ENCODE results near the gene SLC9A8.
"Not testable (repeated sequence)": the region's sequence is repeated elsewhere in the genome, so short reads cannot be mapped to it uniquely, and the experiment has no call there.

Gene SLC9A8

GRCh38 chr20:49812507-49813304 lies at the start of gene SLC9A8:
Gene SLC9A8 (plus strand): TSS chr20:49812828. CDS start chr20:49812923, 95 bp downstream.
- peak; percentile 63 for DNase-seq

- no peak for DNase-seq
These were observed 49.5 kb upstream of the SLC9A8 start for GRCh38 chr20:49762940-49763766.

DNA sequence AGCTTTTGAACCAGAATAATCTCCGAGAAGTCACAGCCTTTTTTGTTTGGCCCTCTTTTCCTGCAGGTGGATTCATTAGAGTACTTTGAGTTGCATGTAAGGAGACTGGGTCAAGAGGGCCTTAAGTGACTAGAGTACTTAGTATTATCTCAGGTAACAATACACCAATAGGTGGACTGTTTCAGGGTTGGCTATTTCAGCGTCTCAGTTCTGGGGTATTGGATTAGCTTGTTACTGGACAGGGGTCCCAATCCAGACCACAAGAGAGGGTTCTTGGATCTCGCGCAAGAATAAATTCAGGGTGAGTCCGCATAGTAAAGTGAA lies 47.3 kb upstream of the SLC9A8 start:
- no peak for DNase-seq

- DNase-seq: no peak
These were observed 46.6 kb upstream of the SLC9A8 start for GRCh38 chr20:49765846-49766541.

GRCh38 chr20:49766979-49767521 lies 45.6 kb upstream of the SLC9A8 start:
- no peak for DNase-seq

GRCh38 chr20:49768204-49769047 lies 44.2 kb upstream of the SLC9A8 start:
- DNase-seq: no peak

- DNase-seq: no peak
These were observed 43.5 kb upstream of the SLC9A8 start for GRCh38 chr20:49769048-49769581.

DNA sequence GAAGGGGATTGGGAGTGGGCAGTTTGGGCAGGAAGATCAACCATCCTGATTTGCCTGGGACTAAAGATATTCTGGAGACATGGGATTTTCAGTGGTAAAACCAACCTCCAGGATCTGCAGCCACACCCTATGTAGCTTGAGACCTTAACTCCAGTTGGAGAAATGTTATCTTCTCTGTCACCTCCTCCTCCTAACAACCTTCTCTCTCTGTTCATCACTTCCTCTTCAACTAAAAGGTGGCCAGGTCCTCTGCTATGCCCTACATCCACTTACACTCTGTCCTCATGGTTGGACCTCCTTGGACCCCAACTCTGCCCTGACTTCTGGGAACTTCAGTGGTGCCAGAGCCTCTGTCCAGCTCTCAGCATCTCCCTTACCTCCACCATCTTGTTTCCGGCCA lies 42.0 kb upstream of the SLC9A8 start:
- DNase-seq: no peak

DNA sequence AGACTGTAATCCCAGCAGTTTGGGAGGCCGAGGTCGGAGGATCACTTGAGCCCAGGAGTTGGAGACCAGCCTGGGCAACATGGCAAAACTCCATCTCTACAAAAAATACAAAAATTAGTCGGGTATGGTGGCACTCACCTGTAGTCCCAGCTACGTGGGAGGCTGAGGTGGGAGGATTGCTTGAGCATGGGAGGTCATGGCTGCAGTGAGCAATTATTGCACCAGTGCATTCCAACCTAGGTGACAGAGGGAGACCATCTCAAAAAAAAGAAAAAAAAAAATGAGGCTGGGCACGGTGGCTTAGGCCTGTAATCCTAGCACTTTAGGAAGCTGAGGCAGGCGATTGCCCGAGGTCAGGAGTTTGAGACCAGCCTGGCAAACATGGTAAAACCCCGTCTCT lies 38.4 kb upstream of the SLC9A8 start:
- not testable (repeated sequence) for DNase-seq

- DNase-seq: no peak
These were observed 37.4 kb upstream of the SLC9A8 start for GRCh38 chr20:49775229-49775693.

DNA sequence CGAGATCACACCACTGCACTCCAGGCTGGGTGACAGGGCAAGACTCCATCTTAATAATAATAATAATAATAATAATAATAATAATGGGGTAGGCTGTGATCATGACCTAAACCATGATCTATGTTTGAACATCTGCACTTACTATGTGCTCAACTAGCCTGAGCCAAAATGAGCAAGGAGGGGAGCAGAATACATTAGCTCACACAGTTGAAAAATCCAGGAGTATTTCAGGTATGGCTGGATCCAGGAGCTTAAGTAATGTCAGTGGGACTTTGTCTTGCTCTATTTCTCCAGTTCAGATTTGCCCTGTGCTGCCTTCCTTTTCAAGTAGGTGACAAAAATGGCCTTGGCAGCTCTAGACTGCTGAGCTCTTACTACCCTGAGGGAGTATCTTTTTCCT lies 32.7 kb upstream of the SLC9A8 start:
- DNase-seq: no peak

DNA sequence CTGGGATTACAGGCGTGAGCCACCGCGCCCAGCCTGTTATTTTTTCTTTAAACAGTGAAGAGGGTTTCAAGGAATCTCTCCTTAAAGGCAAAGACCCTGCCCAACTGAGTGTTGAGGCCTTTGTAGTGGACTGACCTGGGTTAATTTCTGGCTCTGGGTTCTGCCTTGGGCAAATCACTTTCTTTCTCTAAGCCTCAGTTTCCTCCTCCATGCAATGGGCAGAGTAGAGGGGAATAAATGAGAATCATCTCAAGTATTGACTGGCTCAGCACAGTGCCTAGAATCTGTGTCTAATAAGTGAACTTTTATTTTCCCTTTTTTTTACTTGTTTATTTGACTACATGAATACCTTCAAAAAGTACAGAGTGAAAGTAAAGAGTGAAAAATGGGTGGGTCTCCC lies 31.0 kb upstream of the SLC9A8 start:
- DNase-seq: no peak

DNA sequence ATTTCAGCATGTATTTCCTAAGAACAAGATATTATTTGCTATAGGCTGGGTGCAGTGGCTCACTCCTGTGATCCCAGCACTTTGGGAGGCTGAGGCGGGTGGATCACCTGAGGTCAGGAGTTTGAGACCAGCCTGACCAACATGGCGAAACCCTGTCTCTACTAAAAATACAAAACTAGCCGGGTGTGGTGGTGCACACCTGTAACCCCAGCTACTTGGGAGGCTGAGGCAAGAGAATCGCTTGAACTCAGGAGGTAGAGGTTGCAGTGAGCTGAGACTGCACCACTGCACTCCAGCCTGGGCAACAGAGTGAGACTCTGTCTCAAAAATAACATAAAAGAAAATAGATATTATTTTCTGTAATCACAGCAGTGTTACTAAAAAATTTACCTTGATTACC lies 30.2 kb upstream of the SLC9A8 start:
- DNase-seq: not testable (repeated sequence)

- DNase-seq: not testable (repeated sequence)
These were observed 29.3 kb upstream of the SLC9A8 start for GRCh38 chr20:49783021-49783995.

GRCh38 chr20:49784291-49784690 lies 28.3 kb upstream of the SLC9A8 start:
- DNase-seq: no peak

DNA sequence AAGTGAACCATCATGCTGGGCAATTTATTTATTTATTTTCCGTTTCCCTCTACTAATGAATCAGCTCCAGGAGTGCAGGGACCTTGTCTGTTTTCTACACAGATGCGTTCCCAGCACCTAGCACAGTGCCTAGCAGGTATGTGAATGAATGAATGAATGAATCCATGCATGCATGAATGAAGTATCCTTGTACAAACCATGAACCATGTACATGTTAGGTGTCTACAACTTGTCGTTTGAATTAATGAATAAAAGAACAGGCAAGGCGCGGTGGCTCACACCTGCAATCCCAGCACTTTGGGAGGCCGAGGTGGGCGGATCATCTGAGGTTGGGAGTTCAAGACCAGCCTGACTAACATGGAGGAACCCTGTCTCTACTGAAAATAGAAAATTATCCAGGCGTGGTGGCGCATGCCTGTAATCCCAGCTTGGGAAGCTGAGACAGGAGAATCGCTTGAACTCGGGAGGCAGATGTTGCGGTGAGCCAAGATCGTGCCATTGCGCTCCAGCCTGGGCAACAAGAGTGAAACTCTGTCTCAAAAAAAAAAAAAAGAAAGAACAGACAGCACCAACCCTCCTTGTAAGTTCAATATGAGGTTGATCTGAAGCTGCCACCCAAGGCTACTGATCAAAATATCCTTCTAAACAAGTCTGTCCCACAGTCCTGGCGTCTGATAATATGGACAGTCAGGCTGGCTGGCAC lies 27.3 kb upstream of the SLC9A8 start:
- no peak for DNase-seq

DNA sequence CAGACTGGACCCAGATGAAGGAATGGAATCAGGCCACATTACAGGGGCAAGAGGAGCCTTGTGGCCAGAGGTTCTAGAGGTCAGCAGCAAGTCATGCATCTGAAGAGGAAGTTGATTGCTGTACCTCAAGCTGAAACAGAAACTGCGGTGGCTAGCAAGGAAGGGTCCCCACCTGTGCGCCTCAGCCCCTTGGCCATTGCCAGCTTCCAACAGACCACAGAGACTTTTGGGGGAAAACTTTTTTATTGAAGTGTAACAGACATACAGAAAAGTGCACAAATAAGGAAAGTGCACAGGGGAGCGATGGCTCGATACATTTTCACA lies 26.8 kb upstream of the SLC9A8 start:
- DNase-seq: no peak

- DNase-seq: no peak
These were observed 26.4 kb upstream of the SLC9A8 start for GRCh38 chr20:49786196-49786595.

GRCh38 chr20:49786668-49787370 lies 25.8 kb upstream of the SLC9A8 start:
- DNase-seq: no peak
